Activated T-cell treated with anti-CD3 and anti-CD28 coated beads for 24 hours (primary cell): Measurements from ENCODE around the gene MIPEP.

Experiments used
- DNase-seq: peaks from one replicate; pipeline ENCODE4 v3.0.0-alpha.2; 2020; ENCODE audit warnings: low read depth

Gene MIPEP

GRCh38 chr13:23680845-23681669, 208.1 kb downstream of the MIPEP start:
- DNase-seq, result no peak
